GM12801 (cell line): ENCODE results near the gene SLITRK3.

ENCODE experiments used
- TF ChIP-seq, protein P1 (sequence below): IDR thresholded peaks from one replicate; pipeline ENCODE4 v1.5.1; 2011; ENCODE audit warnings: control low read depth; ENCODE audit not compliant: insufficient read length; ENCODE audit errors: extremely low read depth

Gene SLITRK3

DNA sequence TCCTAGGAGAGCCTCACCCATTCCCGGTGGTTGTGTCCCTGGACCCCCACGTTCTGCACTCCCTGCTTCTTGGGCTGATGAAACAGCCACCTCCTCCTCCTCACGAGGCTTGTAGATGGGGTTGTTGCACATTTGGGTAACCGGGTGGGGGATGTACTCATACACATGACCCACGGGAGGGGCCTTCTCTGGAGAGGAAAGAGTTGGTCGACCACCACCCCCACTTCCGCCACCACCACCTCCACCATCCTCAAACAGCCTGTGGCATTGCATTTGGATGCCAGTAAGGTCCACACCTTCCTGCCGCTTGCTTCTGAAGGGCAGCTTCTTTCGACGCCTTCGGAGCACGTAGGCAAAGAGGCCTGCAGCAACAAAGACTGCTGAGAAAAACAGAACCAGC is 7.7 kb downstream of the SLITRK3 start:
- TF ChIP-seq, protein P1, sequence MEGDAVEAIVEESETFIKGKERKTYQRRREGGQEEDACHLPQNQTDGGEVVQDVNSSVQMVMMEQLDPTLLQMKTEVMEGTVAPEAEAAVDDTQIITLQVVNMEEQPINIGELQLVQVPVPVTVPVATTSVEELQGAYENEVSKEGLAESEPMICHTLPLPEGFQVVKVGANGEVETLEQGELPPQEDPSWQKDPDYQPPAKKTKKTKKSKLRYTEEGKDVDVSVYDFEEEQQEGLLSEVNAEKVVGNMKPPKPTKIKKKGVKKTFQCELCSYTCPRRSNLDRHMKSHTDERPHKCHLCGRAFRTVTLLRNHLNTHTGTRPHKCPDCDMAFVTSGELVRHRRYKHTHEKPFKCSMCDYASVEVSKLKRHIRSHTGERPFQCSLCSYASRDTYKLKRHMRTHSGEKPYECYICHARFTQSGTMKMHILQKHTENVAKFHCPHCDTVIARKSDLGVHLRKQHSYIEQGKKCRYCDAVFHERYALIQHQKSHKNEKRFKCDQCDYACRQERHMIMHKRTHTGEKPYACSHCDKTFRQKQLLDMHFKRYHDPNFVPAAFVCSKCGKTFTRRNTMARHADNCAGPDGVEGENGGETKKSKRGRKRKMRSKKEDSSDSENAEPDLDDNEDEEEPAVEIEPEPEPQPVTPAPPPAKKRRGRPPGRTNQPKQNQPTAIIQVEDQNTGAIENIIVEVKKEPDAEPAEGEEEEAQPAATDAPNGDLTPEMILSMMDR, result no peak

- TF ChIP-seq, protein P1, result no peak
Observed at GRCh38 chr3:165185707-165186327, 10.4 kb downstream of the SLITRK3 start.

GRCh38 chr3:165181556-165181955 is 14.6 kb downstream of the SLITRK3 start:
- TF ChIP-seq, protein P1, result no peak

DNA sequence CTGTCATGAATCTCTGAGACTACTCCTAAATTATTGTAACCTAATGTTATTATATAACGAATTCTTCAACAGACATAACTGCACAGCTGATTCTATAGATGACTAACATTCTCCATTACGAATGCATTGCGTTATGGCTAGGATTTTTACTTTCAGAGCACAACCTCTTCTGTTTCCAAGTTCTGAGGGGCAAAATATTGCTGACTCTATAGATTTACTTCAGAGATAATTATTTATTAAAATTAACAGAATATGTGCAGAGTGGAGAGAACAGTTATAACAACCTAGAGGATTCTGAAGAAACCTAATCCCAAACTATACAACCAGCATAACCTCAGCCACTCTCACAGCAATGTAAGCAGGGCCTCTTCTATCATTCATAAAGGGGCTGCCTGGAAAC is 25.9 kb downstream of the SLITRK3 start:
- TF ChIP-seq, protein P1, result no peak

DNA sequence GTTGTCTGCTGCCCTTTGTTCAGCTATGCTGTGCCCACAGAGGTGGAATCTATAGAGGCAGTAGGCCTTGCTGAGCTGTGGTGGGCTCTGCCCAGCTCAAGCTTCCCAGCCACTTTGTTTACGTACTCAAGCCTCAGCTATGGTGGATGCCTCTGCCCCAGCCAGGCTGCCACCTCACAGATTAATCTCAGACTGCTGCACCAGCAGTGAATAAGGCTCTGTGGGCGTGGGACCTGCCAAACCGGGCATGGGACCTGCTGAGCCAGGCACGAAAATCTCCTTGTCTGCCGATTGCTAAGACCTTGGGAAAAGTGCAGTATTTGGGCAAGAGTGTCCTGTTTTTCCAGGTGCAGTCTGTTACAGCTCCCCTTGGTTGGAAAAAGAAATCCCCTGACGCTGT is 26.8 kb downstream of the SLITRK3 start:
- TF ChIP-seq, protein P1, result no peak

GRCh38 chr3:165162883-165163282 is 33.3 kb downstream of the SLITRK3 start:
- TF ChIP-seq, protein P1, result no peak

GRCh38 chr3:165159760-165160421 is 36.3 kb downstream of the SLITRK3 start:
- TF ChIP-seq, protein P1, result no peak
